IMR-90 (cell line): ENCODE measurements around the gene NOS1.

Experiments used
- BHLHE40 ChIP-seq: fragments of 150-350 bp; IDR thresholded peaks from 2 replicates; pipeline ENCODE4 v1.6.1; 2016; ENCODE audit warnings: mild to moderate bottlenecking, low read depth, low read length
- CEBPB ChIP-seq: IDR thresholded peaks from 2 replicates; pipeline ENCODE4 v1.6.1; 2012; ENCODE audit warnings: low read depth, low read length, improper control_type of control experiment
- RAD21 ChIP-seq: IDR thresholded peaks from 2 replicates; pipeline ENCODE4 v1.6.1; 2012; ENCODE audit warnings: low read length, improper control_type of control experiment
- RFX5 ChIP-seq: IDR thresholded peaks from 2 replicates; pipeline ENCODE4 v1.8.0; 2012; ENCODE audit warnings: low read depth, mild to moderate bottlenecking, low read length, moderate library complexity
- TF ChIP-seq, protein P1 (sequence below): conservative IDR thresholded peaks from 2 replicates; pipeline ENCODE4 v1.5.1; 2012; ENCODE audit warnings: mild to moderate bottlenecking, low read depth, low read length, improper control_type of control experiment

DNA sequence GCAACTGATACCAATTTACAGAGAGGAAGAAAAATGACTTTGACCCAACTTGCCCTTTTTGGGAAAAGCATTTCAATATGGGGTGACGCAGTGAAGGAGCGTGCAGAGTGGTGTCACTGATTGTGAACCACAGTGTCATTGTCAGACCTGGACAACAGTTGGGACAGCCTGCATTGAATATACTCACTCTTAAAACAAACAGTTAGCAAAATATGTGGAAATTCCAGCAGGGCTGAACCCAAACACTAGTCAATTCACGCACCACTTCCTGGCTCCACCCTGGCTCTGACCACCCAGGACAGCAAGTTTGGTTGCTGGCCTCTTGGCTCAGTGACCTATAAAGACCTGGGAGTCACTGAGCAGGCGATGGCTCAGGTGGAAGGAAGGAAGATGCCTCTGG is 61.3 kb downstream of the NOS1 start:
- TF ChIP-seq BHLHE40, result no peak
- TF ChIP-seq, protein P1, sequence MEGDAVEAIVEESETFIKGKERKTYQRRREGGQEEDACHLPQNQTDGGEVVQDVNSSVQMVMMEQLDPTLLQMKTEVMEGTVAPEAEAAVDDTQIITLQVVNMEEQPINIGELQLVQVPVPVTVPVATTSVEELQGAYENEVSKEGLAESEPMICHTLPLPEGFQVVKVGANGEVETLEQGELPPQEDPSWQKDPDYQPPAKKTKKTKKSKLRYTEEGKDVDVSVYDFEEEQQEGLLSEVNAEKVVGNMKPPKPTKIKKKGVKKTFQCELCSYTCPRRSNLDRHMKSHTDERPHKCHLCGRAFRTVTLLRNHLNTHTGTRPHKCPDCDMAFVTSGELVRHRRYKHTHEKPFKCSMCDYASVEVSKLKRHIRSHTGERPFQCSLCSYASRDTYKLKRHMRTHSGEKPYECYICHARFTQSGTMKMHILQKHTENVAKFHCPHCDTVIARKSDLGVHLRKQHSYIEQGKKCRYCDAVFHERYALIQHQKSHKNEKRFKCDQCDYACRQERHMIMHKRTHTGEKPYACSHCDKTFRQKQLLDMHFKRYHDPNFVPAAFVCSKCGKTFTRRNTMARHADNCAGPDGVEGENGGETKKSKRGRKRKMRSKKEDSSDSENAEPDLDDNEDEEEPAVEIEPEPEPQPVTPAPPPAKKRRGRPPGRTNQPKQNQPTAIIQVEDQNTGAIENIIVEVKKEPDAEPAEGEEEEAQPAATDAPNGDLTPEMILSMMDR, result no peak
- no peak for TF ChIP-seq RAD21
- TF ChIP-seq RFX5, result no peak
- no peak for TF ChIP-seq CEBPB
